C1 segment of cervical spinal cord (tissue), 14 donors: ENCODE data around the gene DUT.

Experiments used
- DNase-seq, 14 donors: peaks; one replicate each; lab custom pipeline; 2025; lab: John Stamatoyannopoulos, UW

The DUT gene

DNA sequence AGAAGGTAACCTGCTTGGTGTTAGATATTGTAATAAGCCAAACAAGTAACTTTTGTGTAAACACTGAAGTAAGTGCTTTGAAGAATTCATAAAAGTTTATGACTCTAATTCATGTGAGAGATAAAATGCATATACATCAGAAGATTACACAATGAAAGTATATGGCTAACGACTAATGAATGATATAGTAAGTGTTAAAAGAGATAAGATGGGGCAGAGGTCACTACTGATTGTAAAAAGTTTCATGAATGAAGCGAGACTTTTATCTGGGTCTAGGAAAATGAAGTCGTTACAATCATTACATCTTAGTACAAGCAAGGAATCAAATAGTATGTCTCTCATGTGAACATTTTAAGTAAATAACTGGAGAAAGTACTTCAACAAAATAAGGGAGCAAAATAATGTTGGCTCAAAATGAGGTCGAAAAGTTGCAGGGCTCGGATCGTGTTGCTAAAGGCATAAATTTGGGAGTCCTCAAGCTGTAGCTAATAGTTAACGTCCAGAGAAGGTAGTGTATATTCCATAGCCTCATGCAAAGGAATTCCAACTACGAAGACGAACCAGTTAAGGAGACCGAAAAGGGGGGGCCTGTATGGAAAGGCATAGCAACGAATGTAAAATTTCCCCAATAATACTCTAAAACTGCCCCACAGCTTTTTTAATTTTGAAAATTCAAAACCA, 984 bp upstream of the DUT start:
- DNase-seq, result no peak

DNA sequence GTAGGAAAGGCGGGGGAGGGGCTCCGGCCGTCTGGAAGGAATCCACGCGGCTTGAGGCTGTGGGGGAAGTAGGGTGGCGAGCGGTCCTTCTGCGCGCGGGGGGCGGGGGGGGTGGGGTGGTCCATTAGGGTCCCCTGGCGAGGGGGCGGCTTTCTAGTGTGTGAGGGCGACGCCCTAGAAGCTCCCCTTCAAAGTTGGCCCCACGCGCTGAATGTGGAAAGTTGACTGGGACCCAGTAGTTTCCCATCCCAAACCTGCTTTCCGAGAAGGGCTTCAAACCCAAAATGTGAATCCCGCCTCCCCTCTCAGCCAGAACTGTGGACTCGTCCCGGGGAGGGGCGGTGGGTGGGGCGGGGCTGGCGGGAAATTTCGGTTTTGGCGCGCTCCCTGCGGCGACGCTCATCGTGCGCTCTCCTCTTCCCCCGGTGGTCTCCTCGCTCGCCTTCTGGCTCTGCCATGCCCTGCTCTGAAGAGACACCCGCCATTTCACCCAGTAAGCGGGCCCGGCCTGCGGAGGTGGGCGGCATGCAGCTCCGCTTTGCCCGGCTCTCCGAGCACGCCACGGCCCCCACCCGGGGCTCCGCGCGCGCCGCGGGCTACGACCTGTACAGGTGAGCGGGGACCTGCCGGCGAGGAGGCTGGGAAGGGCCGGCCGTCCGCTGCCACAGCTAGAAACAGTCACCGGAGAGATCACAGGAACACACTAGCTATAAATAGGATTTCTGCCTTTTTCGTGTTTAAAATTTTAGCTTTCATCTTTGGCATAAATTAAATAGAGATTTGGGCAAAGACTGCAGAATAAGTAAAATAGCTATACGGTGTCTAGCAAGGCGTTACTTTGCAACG, 790 bp downstream of the DUT start:
- peak; percentile 19 to 88 (median 82) for DNase-seq

DNA sequence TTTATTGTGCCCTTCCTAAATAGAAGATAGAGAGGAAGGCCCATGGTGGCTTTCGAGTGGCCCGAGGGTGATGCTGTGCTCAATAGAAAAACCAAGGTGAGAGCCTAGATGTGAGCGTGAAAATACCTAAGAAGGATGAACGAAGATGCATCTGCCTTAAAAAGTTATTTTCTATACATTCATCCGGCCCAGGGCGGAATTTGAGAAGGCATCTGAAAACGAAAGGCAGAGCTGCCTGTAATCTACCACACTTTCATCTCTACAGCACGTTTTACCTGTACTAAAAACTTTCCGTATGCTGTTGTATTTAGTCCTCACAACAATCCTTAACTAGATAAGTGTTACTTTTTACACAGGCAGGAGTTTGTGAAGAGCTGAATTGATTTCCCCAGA, 1.4 kb downstream of the DUT start:
- DNase-seq, result no peak

DNA sequence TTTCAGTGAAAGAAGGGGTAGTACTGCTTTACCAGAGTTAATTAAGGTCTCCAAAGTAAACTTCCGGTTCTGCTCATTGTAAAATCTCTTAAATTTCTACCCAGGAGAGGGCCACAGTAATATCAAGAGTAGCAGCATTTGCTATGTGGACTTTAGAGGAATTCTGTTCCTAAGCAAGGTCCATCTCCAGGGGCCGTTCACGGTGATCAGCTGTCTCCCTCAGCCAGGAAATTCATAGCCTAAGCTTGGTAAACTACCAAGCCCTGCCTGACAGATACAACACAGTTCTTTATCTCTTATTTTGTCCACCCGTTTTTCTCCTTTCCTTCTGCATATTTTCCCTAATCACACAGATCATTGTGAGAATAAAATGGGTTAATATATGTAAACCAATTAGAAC, 2.3 kb downstream of the DUT start:
- no peak for DNase-seq

DNA sequence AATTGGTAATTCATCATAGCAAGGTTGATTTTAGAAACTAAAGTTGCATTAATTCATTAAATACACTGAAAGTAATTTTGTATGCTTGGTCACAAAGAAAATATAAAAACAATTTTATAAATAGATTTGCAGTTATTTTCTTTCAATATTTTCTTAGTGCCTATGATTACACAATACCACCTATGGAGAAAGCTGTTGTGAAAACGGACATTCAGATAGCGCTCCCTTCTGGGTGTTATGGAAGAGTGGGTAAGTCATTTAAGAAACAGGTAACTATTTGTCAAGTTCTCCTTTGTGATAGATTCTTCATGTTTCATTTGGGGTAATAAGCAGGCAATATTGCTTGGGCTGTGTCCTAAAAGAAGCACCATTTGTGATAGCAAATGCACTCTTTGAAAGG, 3.0 kb downstream of the DUT start:
- no peak for DNase-seq

DNA sequence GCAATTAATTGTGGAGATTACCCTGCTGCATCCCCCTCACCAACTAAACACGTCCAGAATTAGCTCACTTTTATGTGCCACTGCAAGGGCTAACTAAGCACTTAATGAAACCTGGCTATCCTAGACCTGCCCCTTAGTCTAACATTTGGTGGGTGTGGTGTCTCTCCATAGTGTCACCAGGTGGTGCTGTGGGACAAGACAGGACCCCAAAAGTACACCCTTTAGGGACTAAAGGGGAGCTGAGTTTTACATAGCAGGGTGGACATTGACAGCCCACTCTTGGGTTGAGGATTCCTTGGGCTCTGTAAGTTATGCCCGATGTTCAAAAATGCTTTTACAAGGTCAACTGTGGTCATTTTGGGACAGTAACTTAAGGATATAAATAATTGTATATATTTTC, 5.7 kb downstream of the DUT start:
- DNase-seq, result no peak

DNA sequence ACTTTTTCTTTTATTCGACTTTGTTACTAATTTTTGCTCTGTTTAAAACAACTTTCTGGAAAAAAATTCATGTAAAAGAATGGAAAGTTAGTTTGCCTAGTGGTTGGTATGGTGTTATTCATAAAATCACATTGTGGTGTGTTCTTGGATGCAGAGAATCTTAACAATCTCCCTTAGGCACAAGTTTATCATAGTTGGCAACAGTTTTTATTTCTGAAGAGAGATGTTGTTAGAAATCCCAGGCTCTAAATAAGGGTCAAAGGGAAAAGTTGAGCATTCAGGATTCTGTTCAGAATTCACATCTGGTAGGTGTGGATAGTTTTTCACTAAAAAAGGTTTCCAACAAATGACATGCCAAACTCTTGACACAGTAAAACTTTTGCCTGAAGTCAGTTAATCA, 6.4 kb downstream of the DUT start:
- DNase-seq, result no peak

DNA sequence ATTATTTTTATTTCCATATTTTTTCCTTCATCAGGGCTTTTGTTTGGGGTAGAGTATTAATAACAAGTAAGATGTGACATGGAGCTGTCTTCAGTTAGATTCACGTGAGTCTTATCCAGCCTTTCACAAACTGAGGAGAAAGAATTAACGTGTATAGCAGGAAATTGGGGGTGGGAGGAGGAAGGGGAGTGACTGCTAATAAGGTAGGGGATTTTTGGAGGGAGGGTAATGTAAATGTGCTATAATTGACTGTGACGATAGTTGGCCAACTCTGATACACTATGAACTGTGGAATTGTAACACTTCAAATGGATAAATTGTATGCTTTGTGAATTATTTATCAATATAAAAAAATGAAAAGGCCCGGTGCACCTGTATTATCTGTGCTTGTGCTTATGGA, 8.9 kb downstream of the DUT start:
- no peak for DNase-seq

DNA sequence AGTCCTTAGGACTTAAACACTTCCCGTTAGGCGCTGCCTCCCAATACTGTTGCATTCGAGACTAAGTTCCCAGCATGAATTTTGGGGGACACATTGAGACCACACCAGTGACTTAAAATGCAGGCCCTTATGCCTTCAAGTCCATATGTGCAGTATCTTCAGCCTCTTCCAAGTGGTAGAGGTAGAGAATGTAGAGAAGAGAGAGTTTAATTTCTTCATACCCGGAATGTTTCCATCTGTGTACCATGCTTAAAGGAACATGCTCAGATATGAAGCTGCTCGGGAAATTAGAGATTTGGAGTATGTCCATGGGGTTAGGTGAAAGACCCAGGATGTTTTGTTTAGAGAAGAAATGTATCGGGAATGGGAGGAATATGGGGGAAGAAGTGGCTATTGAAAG, 12.6 kb downstream of the DUT start:
- no peak for DNase-seq

DNA sequence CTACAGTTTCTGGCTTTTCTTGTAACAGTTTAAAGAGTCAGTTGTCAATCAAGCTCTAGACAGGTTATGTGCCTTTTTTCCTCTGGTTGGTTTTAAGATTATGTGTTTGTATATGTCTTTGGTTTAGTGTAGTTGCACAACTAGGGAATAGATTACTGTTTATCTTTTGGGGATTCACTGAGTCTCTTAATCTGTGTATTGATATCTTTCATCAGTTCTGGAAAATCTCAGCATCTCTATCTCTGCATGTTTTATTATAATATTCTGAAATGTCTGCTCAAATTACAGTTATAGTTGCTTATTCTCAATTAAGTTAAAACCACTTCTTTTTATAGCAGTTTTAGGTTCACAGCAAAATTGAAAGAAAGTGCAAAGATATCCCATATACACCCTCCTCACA, 14.3 kb downstream of the DUT start:
- DNase-seq, result no peak

DNA sequence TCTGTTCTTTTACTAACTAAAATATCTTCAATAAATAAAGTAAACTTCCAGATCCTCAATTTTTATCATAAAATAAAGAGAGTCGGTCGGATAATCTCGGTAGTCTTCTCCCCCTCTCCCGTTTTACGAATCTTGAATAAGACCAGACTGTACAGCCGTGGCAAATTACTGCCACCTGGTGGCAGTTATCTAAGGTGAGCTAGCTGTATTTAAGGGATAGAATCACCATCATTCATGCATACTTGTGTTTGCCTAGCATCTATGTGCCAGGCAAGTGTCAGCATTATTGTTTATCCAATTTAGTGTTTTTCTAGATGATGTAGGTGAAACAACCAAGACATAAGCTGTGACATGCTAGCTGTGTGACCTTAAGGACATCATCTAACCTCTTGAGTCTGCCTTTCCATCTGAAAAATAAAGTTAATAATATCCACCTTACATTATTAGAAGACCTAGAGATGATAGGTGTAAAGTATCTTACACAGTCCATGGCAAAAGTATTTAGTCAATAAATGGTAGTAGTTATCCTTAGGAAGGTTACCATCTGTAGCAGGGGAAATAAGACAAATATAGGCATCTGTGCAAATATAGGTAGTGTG, 21.3 kb downstream of the DUT start:
- peak in 5 of 14 donors; percentile 0 to 15 (median 7) for DNase-seq

DNA sequence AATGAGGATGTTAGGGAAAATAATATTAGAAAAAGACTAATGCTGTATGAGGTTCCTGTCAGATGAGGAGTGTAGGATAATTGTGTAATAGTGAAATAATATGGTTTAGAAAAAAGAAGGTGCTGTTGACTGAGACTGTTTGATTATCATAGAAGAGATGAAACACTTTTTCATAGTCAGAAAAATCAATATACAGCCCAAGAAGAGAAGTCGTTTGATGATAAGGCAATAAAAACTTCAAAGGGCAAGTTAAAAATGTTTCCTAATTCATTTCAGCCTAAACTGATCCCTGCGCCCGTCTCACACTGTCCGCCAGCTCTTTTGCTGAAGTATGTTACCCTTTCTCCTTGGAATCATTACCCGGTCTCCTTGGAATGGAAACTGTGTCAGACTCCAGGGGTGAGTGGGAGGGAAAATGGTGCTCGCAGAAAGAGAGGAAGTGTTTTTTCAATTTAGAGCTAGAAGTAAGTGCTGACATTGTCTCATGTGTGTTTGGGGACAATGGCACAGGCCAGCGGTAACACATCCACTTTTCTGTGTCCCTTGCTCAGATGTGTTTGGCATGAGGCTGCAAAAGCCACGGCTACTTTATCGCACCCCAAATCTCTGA, 23.6 kb downstream of the DUT start:
- no peak for DNase-seq

DNA sequence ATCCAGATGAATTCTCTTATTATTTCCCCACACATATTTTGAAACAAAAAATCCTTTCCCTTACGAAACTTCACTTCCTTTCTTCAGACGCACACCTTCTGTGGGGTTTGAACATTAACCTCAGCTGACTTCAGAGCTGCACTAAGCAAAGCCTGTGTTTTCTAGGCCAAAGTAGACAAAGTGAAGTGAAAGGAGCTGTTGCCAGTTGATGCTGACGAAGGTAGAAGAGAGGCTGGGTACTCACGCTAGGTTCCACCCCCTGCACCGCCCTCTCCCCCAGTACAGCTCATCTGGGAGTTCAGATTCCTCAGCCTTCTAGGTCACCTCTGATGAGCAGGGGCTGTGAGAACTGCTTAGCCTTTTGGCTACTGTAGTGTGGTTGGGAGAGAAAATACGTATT, 24.1 kb downstream of the DUT start:
- DNase-seq, result no peak

DNA sequence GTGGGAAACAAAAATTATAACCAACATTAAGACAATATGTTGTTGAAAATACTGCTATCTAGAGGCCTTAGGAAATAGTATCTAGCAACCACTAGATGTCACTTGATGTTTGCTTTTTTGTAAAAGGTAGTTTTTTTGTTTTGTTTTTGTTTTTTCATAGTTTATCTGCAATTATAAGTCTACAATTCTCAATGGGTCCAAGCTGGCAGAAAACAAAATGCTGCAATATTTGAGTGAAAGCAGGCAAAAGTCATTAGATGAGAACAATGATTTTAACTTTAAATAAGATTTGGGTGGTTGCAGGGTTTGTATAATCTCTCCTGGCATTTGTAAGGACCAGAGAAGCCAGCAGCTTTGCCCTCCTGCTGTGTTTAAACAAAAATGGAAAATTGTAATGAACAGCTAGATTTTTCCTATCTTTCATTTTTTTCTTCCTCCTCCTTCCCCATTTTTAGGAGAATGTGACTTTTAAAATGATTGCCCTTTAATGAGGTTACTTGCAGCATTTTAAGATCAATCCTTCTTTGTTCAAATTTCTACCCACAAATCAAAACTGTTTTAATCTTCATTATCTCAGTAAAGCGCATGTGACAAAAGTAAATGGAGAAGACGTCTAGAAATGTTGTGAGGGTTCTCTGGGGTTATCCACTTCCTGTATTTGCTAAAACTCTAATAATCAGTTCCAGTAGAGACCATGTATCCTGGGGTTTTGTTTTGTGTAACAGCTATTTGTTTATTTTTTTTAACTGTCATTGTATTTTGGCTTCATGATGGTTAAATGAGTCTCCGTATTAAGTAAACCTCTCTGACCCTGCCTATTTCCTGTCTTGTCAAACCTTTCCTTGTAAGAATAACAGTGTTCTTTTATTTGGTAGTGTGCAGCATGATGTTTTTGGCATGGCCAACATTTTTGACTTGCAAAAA, 27.3 kb downstream of the DUT start:
- peak in 2 of 14 donors; percentile 0 to 8 for DNase-seq

DNA sequence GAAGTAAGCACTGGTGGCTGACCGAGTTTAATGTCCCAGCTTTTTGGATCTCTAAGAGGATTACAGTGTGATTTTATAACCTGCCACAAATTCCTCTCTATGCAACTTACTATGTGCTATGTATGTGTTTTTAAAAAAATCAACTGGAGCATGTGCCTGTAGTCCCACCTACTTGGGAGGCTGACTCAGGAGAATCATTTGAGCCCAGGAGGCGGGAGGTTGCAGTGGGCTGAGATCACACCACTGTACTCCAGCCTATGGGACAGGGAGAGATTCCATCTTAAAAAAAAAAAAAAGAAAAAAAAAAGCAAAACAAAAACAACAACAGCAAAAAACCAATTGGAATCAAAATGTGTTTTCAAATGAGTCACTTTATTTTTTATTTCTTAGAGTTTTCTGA, 29.6 kb downstream of the DUT start:
- DNase-seq, result no peak

DNA sequence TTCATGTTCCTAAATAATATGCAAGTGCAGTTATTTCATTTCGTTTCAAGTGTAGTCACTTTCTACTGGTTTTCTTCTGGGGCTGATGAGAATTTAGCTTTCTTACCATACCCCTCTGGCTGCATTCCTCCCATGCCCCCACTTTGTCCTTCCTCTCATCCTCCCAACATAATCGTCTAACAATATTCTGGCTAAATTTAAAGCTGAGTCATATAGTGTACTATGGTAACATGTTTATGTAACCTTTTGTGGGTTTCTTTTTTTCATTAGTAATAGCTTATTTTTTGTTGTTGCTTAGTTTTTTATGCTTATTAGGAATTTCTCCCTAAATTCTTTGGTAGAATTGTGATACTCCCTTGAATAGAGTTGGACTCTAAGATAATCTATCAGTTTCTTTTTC, 30.5 kb downstream of the DUT start:
- no peak for DNase-seq

DNA sequence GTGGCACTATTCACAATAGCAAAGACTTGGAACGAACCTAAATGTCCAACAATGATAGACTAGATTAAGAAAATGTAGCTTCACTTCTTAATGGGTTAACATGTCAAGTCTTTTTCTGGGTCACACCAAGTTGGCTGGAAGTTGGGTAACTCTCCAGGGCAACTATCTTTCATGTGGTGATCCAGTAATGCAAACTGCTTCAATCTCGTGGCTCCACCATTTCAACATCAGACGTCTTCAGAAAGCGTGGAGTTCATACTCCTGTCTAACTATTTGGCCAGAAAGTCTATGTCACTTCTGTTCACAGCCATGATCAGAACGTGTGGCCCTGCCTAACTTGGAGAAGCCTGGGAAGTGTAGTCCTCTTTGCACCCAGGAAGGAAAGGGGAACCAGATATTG, 32.2 kb downstream of the DUT start:
- no peak for DNase-seq

DNA sequence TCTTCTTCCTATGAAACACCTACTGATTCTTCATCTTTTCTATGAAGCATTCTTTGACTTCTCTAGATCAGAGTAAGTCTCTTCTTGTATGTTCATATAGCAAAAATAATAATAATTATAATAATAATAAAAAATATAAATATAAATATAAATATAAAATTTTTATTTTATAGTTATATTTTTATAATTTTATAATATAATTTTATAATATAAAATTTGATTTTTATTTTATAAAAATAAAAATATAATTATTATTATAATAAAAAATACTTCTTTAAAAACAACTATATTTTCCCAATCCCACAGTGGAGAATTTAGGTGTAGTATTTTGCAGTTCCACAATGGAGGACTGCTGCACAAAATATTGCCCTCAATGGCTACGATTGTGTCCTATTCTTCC, 34.3 kb downstream of the DUT start:
- DNase-seq, result no peak

DNA sequence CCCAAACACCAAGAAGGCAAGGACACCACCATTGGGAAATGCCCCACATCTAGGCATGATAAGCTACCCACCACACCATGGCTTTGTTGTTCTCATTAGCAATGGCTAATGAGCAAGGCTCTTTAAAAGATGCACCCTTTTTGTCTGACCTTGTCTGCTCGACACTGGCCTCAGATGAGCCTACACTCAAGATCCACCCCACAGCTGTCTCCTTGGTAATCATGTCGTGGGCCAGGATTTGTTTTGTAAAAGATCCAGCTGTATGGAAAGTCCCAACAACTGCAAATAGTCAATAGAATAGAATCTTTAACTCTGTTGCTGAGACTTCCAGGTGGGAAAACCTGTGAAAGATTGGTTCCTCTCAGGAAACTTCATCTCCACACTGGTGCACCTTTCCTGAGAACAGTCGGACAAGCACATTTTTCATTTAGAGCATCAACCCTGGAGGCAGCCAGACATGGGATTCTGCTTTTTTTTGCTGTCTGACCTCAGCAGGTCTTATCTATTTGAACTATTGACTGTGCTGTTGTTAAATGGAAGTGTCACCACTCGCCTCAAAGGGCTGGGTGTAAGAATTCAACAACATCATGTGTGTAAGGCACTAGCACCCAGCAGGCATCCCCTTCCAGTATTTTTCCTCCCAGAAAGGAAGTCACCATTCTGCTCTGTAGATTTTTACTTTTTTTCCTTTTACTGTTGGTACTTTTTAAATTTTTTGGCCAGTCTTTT, 35.5 kb downstream of the DUT start:
- no peak for DNase-seq

DNA sequence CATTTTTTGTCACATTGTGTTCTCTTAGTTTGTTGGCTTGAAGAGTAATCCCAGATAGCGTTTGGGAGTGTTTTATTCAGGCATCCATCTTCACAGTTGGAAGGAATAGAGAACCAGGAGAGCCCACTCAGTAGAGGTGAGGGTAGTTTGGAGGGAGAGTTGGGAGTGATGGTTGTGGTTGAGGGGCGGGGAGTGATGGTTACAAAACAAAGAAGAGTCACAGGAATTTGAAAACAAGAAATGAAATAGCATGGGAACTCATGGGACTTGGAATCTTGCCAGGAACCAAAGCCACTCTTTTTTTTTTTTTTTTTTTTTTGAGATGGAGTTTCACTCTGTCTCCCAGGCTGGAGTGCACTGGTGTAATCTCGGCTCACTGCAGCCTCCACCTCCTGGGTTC, 36.3 kb downstream of the DUT start:
- no peak for DNase-seq

DNA sequence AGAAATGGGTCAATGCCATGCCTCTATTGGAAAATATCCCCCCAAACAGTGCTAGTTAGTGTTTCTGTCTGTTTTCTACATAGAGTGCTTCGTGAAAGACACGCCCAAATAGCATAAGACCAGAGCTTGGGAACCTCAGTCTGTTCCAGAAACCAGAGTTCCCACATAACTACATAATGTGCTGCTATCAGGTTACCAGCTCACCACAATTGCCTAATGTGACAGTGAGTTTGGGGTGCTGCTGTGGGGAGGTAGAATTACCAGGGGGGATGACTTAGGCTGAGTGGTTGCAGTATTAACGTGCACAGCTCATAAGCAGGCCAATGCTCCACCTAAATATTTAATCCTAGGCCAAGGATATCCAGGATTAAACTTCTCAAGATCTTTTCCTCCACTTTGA, 39.2 kb downstream of the DUT start:
- no peak for DNase-seq
